H1 (cell line): ENCODE data around the gene GBF1. TPM values are rescaled to one million over a fixed set of nuclear protein-coding genes. Genes with fewer than 3 reads are reported as not detected.
A peak's percentile ranks its signal among the peaks of the same experiment; 100 is the strongest.

ENCODE experiments used
- CTCF ChIA-PET: fragments of 300-600 bp; sonication (Branson Sonifier 250); formaldehyde crosslinking; loops from one replicate; lab custom pipeline; 2021; ENCODE audit not compliant: partially characterized antibody; lab: Charles Lee
- POLR2A ChIA-PET: fragments of 300-600 bp; sonication (Branson Sonifier 250); formaldehyde crosslinking; loops from one replicate; lab custom pipeline; 2021; ENCODE audit warnings: inconsistent platforms; ENCODE audit not compliant: partially characterized antibody; lab: Charles Lee
- DNase-seq, 2 experiments: peaks; one replicate each; pipeline versions ENCODE4 v3.0.0 to v3.0.0-alpha.2; 2010 to 2022; ENCODE audit warnings: low spot score in 2 of 2, low read depth in 1 of 2, mixed read lengths in 1 of 2
- FAIRE-seq: peaks from 2 replicates; lab custom pipeline; 2011; peaks lifted over from hg19 to GRCh38; lab: Jason Lieb, UNC
- H2AFZ ChIP-seq: 2 replicates; pipeline ENCODE4 v1.8.1; 2012; ENCODE audit warnings: low read length, inconsistent platforms
- H2AK5ac ChIP-seq: 2 replicates; pipeline ENCODE4 v1.6.1; 2013; ENCODE audit warnings: low read depth, low read length
- H2BK120ac ChIP-seq: replicated peaks from 2 replicates; pipeline ENCODE3; 2013; ENCODE audit warnings: low read depth, low read length, inconsistent platforms
- H2BK12ac ChIP-seq: 2 replicates; pipeline ENCODE4 v1.6.1; 2013; ENCODE audit warnings: low read depth, low read length
- H2BK15ac ChIP-seq: 2 replicates; pipeline ENCODE4 v1.6.1; 2013; ENCODE audit warnings: low read length
- H2BK20ac ChIP-seq: 2 replicates; pipeline ENCODE4 v1.6.1; 2013; ENCODE audit warnings: low read length
- H2BK5ac ChIP-seq: 2 replicates; pipeline ENCODE4 v1.6.1; 2013; ENCODE audit warnings: low read depth, low read length
- H3K14ac ChIP-seq: 2 replicates; pipeline ENCODE4 v1.6.1; 2013; ENCODE audit warnings: inconsistent platforms; ENCODE audit not compliant: insufficient read length
- H3K18ac ChIP-seq: 2 replicates; pipeline ENCODE4 v1.6.1; 2013; ENCODE audit warnings: low read length; ENCODE audit errors: extremely low read depth
- H3K23ac ChIP-seq: 2 replicates; pipeline ENCODE4 v1.6.1; 2013; ENCODE audit warnings: inconsistent platforms; ENCODE audit not compliant: insufficient read length
- H3K23me2 ChIP-seq: 2 replicates; pipeline ENCODE4 v1.6.1; 2013; ENCODE audit warnings: low read depth, low read length
- H3K27ac ChIP-seq: 2 replicates; pipeline ENCODE4 v1.6.1; 2011; ENCODE audit warnings: low read depth, low read length, inconsistent platforms
- H3K27me3 ChIP-seq, 4 experiments: replicated peaks in 1 of 4; 1 replicate in 1 of 4; 2 replicates in 3 of 4; pipeline versions ENCODE4 v1.6.1 to v1.8.1; 2011 to 2013; ENCODE audit warnings: low read length in 3 of 4, mild to moderate bottlenecking in 3 of 4, inconsistent platforms in 2 of 4, mixed read lengths in 2 of 4, moderate library complexity in 1 of 4; ENCODE audit not compliant: control insufficient read depth in 3 of 4, insufficient read depth in 3 of 4; ENCODE audit errors: extremely low read depth in 1 of 4
- H3K36me3 ChIP-seq, 4 experiments: 2 replicates each; pipeline versions ENCODE4 v1.6.1 to v1.8.1; 2011 to 2013; ENCODE audit warnings: mild to moderate bottlenecking in 4 of 4, low read length in 3 of 4, moderate library complexity in 2 of 4, control low read depth in 1 of 4, inconsistent platforms in 1 of 4; ENCODE audit not compliant: insufficient read depth in 4 of 4, control insufficient read depth in 2 of 4
- H3K4ac ChIP-seq: replicated peaks from 2 replicates; pipeline ENCODE3; 2013; ENCODE audit warnings: low read length, low read depth, mixed read lengths, inconsistent platforms; ENCODE audit not compliant: insufficient read length
- H3K4me1 ChIP-seq, 4 experiments: replicated peaks in 1 of 4; 1 replicate in 1 of 4; 2 replicates in 3 of 4; pipeline versions ENCODE4 v1.6.1 to v1.8.1; 2011 to 2013; ENCODE audit warnings: low read length in 3 of 4, inconsistent platforms in 2 of 4, mixed read lengths in 1 of 4; ENCODE audit not compliant: insufficient read depth in 4 of 4, control insufficient read depth in 3 of 4
- H3K4me2 ChIP-seq, 2 experiments: 2 replicates each; pipeline versions ENCODE4 v1.6.1 to v1.8.1; 2011 to 2013; ENCODE audit warnings: low read depth in 2 of 2, low read length in 2 of 2, control low read depth in 1 of 2, inconsistent platforms in 1 of 2, mild to moderate bottlenecking in 1 of 2; ENCODE audit not compliant: insufficient read depth in 1 of 2
- H3K4me3 ChIP-seq, 4 experiments: fragments of 200-600, 300-600 bp in 1 of 4; sonication (generic), shearing (Covaris generic), sonication (Bioruptor Twin) in 1 of 4; 2 replicates each; pipeline versions ENCODE4 v1.5.1 to v1.8.1; 2011 to 2016; ENCODE audit warnings: low read length in 4 of 4, low read depth in 3 of 4, control low read depth in 2 of 4, inconsistent platforms in 2 of 4, mild to moderate bottlenecking in 2 of 4, mixed read lengths in 1 of 4, moderate library complexity in 1 of 4; ENCODE audit not compliant: insufficient read depth in 2 of 4; ENCODE audit errors: extremely low read depth in 1 of 4
- H3K56ac ChIP-seq: replicated peaks from 2 replicates; pipeline ENCODE3; 2013; ENCODE audit warnings: low read depth, mild to moderate bottlenecking, mixed read lengths, low read length, inconsistent platforms; ENCODE audit not compliant: insufficient read length
- H3K79me1 ChIP-seq: 2 replicates; pipeline ENCODE4 v1.6.1; 2013; ENCODE audit warnings: low read depth, low read length, control low read depth
- H3K79me2 ChIP-seq, 2 experiments: 2 replicates each; pipeline versions ENCODE4 v1.6.1 to v1.8.1; 2012 to 2013; ENCODE audit warnings: low read length in 2 of 2, mild to moderate bottlenecking in 2 of 2, inconsistent platforms in 1 of 2; ENCODE audit not compliant: insufficient read depth in 2 of 2, control insufficient read depth in 1 of 2
- H3K9ac ChIP-seq, 4 experiments: replicated peaks in 1 of 4; 1 replicate in 1 of 4; 2 replicates in 3 of 4; pipeline versions ENCODE4 v1.6.1 to v1.8.1; 2011 to 2013; ENCODE audit warnings: low read depth in 3 of 4, low read length in 3 of 4, control low read depth in 2 of 4, mild to moderate bottlenecking in 2 of 4, moderate library complexity in 2 of 4, inconsistent platforms in 1 of 4; ENCODE audit errors: extremely low read depth in 1 of 4
- H3K9me3 ChIP-seq, 2 experiments: 2 replicates each; pipeline versions ENCODE4 v1.6.1 to v1.8.1; 2012 to 2013; ENCODE audit warnings: mild to moderate bottlenecking in 2 of 2, moderate library complexity in 2 of 2, control low read depth in 1 of 2, inconsistent platforms in 1 of 2, low read depth in 1 of 2, low read length in 1 of 2, mixed read lengths in 1 of 2; ENCODE audit not compliant: insufficient read depth in 2 of 2
- H4K20me1 ChIP-seq, 2 experiments: replicated peaks in 1 of 2; 2 replicates each; pipeline versions ENCODE3 to v1.8.1; 2011 to 2013; ENCODE audit warnings: inconsistent platforms in 2 of 2, low read length in 2 of 2, mild to moderate bottlenecking in 1 of 2; ENCODE audit not compliant: insufficient read depth in 2 of 2, control insufficient read depth in 1 of 2
- H4K5ac ChIP-seq: 2 replicates; pipeline ENCODE4 v1.6.1; 2013; ENCODE audit warnings: low read length, low read depth, mixed read lengths, inconsistent platforms; ENCODE audit not compliant: insufficient read length
- H4K8ac ChIP-seq: 2 replicates; pipeline ENCODE4 v1.8.0; 2013; ENCODE audit warnings: mild to moderate bottlenecking, moderate library complexity, low read length, inconsistent platforms; ENCODE audit not compliant: insufficient read depth; ENCODE audit errors: extremely low read depth
- H4K91ac ChIP-seq: replicated peaks from 2 replicates; pipeline ENCODE3; 2013; ENCODE audit warnings: low read length, mixed read lengths, inconsistent platforms; ENCODE audit not compliant: insufficient read length
- ASH2L ChIP-seq: fragments of 200-600, 300-600 bp; sonication (generic); IDR thresholded peaks from one replicate; pipeline ENCODE4 v1.7.1; 2017; ENCODE audit warnings: low read length
- E2F6 ChIP-seq: IDR thresholded peaks from 2 replicates; pipeline ENCODE4 v1.6.1; 2012; ENCODE audit warnings: inconsistent platforms
- EZH2 ChIP-seq: fragments of 200-600 bp; sonication (generic); IDR thresholded peaks from 2 replicates; pipeline ENCODE4 v1.7.1; 2012; ENCODE audit warnings: low read depth, mild to moderate bottlenecking, moderate library complexity, low read length, inconsistent platforms; ENCODE audit not compliant: severe bottlenecking
- RNF2 ChIP-seq: fragments of 200-900, 300-1000 bp; sonication (generic); IDR thresholded peaks from 2 replicates; pipeline ENCODE4 v1.7.1; 2016; ENCODE audit warnings: borderline replicate concordance, low read depth, mild to moderate bottlenecking, antibody characterized with exemption, low read length; ENCODE audit not compliant: poor library complexity, severe bottlenecking; ENCODE audit errors: missing control alignments
- SP4 ChIP-seq: IDR thresholded peaks from 2 replicates; pipeline ENCODE4 v1.6.1; 2012; ENCODE audit warnings: low read length, inconsistent platforms
- WGBS, 2 experiments: shearing (Covaris generic) in 1 of 2; methylation state at CpG; one replicate each; pipeline versions ENCODE4 v1.1.6 to v1.1.7; 2013 to 2015; ENCODE audit warnings: low lambda C conversion rate in 2 of 2, mixed read lengths in 2 of 2, inconsistent platforms in 1 of 2, low coverage in 1 of 2, missing lambda C conversion rate in 1 of 2; ENCODE audit not compliant: insufficient replicate concordance in 2 of 2, insufficient coverage in 1 of 2, insufficient read length in 1 of 2; ENCODE audit errors: extremely low coverage in 1 of 2, missing lambda C conversion rate in 1 of 2; 5-methylcytosine and 5-hydroxymethylcytosine counted together
- polyA plus RNA-seq, 7 experiments: library from polyadenylated mRNA; depleted of rRNA in 3 of 7; stranded (reverse) in 5 of 7; unstranded in 2 of 7; fragments of >200 nt in 5 of 7; fragments of 200-250 nt in 2 of 7; gene quantifications; 1 replicate in 5 of 7; 2 replicates in 1 of 7; 4 replicates in 1 of 7; pipeline versions ENCODE4 v1.2.1 to v1.2.3, GENCODE V29; 2011 to 2013; ENCODE audit warnings: missing spikeins in 2 of 7, mixed read lengths in 2 of 7
- total RNA-seq: library from RNA; stranded (reverse); fragmentation: NEBNext Ultra II Directional; extraction: Animal tissue kit (Norgen Biotek cat#: 25700); gene quantifications from 2 replicates; pipeline ENCODE4 v1.2.1, GENCODE V29; 2021

The GBF1 gene
- total and polyA plus RNA-seq, 2 of the 8 experiments (the other 6 are each of a cell fraction or from before 2014, with no cell fraction given): 11.0 to 25.5 TPM

GRCh38 chr10:102226542-102226870 lies 18.8 kb upstream of the GBF1 start:
- Histone ChIP-seq H4K8ac (no peak overlapping the region), H2BK120ac (no peak overlapping the region), H3K9me3 (peaks cover 5% of the 10 kb centered on the region in 2 experiments; a peak in 2 of 4 replicates), H3K18ac (peak overlapping the region; percentile 51), H4K91ac (no peak overlapping the region), H2BK15ac (no peak overlapping the region; the same call in 1 of the 2 replicates), H3K4me3 (peak overlapping the region in 1 of 4 experiments; percentile 22; a peak in 1 of 8 replicates), H2AK5ac (no peak overlapping the region), H3K56ac (no peak overlapping the region), H3K4me2 (peak overlapping the region; percentile 22 to 57; a peak in 3 of 4 replicates), H3K9ac (no peak overlapping the region), H3K27ac (no peak overlapping the region), H2BK20ac (no peak overlapping the region), H3K79me1 (no peaks in the 10 kb centered on the region), H4K5ac (no peak overlapping the region), H3K14ac (no peak overlapping the region), H3K4me1 (peaks cover 0 to 8% (median under 1%) of the 10 kb centered on the region in 4 experiments; a peak in 3 of 7 replicates), H4K20me1 (peaks cover 2 to 7% of the 10 kb centered on the region in 2 experiments), H3K23ac (no peak overlapping the region), H2BK5ac (no peak overlapping the region), H3K4ac (no peak overlapping the region), H3K36me3 (no peaks in the 10 kb centered on the region), H3K79me2 (no peaks in the 10 kb centered on the region), H3K23me2 (peaks cover 9% of the 10 kb centered on the region; the same call in 1 of the 2 replicates), H2AFZ (0 out of 2 replicates have a peak overlapping the region, but pooled peaks have one; percentile 36), H2BK12ac (no peak overlapping the region), H3K27me3 (peaks cover 31 to 61% (median 55%) of the 10 kb centered on the region in 4 experiments)
- no peak for FAIRE-seq
- ChIA-PET CTCF (interaction anchor here (1.2 to 24.6 kb wide), 6 partner anchors 14 to 174 kb away, joined by 3 to 862 read pairs (median 47); partner anchors contain the start of gene NFKB2), POLR2A (interaction anchor here (1.1 kb wide), 1 partner anchor 178 kb away, joined by 3 read pairs; no protein-coding TSS in a partner anchor)
- TF ChIP-seq SP4 (no peak), E2F6 (no peak; the same call in 1 of the 2 replicates), RNF2 (peak; percentile 32), ASH2L (no peak), EZH2 (peak; percentile 36)
- no peak for DNase-seq
- 77% methylated on average over 8 of the region's 8 CpGs; no CpG with 5 or more reads in 1 of the 2 experiments for WGBS, 2 experiments
